GM12878 (cell line): ENCODE data around the gene CCDC187. TPM values are rescaled to one million over a fixed set of nuclear protein-coding genes. Genes with fewer than 3 reads are reported as not detected.

Experiments used
- BHLHE40 ChIP-seq, 2 experiments: fragments of 450-650 bp in 1 of 2; IDR thresholded peaks; 2 replicates each; pipeline ENCODE4 v1.6.1; 2011 to 2017; ENCODE audit warnings: low read depth in 2 of 2, borderline replicate concordance in 1 of 2, improper control_type of control experiment in 1 of 2, low read length in 1 of 2, mild to moderate bottlenecking in 1 of 2
- CBX5 ChIP-seq: sonication (generic); IDR thresholded peaks from 2 replicates; pipeline ENCODE4 v1.6.1; 2016; ENCODE audit warnings: low read depth, moderate library complexity, mild to moderate bottlenecking, inconsistent platforms
- CEBPZ ChIP-seq: fragments of 150-350 bp; IDR thresholded peaks from 2 replicates; pipeline ENCODE4 v1.6.1; 2016; ENCODE audit warnings: low read depth, low read length
- EGR1 ChIP-seq, 2 experiments: IDR thresholded peaks; 1 replicate in 1 of 2; 2 replicates in 1 of 2; pipeline ENCODE4 v1.6.1; 2011 to 2012; ENCODE audit warnings: low read depth in 2 of 2, low read length in 2 of 2, borderline replicate concordance in 1 of 2, mild to moderate bottlenecking in 1 of 2, moderate library complexity in 1 of 2
- IRF5 ChIP-seq: fragments of 450-650 bp; IDR thresholded peaks from 2 replicates; pipeline ENCODE4 v1.6.1; 2017; ENCODE audit warnings: borderline replicate concordance
- MAX ChIP-seq: IDR thresholded peaks from 2 replicates; pipeline ENCODE4 v1.6.1; 2012; ENCODE audit warnings: low read depth, low read length, improper control_type of control experiment
- MLLT1 ChIP-seq: fragments of 450-650 bp; IDR thresholded peaks from 2 replicates; pipeline ENCODE4 v1.6.1; 2016; ENCODE audit warnings: mild to moderate bottlenecking
- MTA2 ChIP-seq: fragments of 450-650 bp; IDR thresholded peaks from 2 replicates; pipeline ENCODE4 v1.6.1; 2016; ENCODE audit warnings: low read depth, mild to moderate bottlenecking, moderate library complexity
- MXI1 ChIP-seq: fragments of 150-350 bp; IDR thresholded peaks from 2 replicates; pipeline ENCODE4 v1.6.1; 2011; ENCODE audit warnings: low read depth, mild to moderate bottlenecking, inconsistent platforms, low read length, improper control_type of control experiment
- NFYB ChIP-seq: IDR thresholded peaks from 2 replicates; pipeline ENCODE4 v1.6.1; 2011; ENCODE audit warnings: low read depth, mild to moderate bottlenecking, low read length, improper control_type of control experiment, moderate library complexity; ENCODE audit not compliant: insufficient read depth
- NRF1 ChIP-seq: conservative IDR thresholded peaks from 2 replicates; pipeline ENCODE4 v1.6.1; 2011; ENCODE audit warnings: mild to moderate bottlenecking, low read depth, low read length, improper control_type of control experiment
- PAX5 ChIP-seq: IDR thresholded peaks from 2 replicates; pipeline ENCODE4 v1.6.1; 2011; ENCODE audit warnings: low read depth, low read length, borderline replicate concordance
- PAX8 ChIP-seq: fragments of 450-650 bp; IDR thresholded peaks from 2 replicates; pipeline ENCODE4 v1.6.1; 2017; ENCODE audit warnings: mild to moderate bottlenecking, moderate library complexity
- POU2F2 ChIP-seq: IDR thresholded peaks from 3 replicates; pipeline ENCODE4 v1.6.1; 2011; ENCODE audit warnings: low read depth, mild to moderate bottlenecking, low read length, borderline replicate concordance
- RELB ChIP-seq: fragments of 450-650 bp; IDR thresholded peaks from 2 replicates; pipeline ENCODE4 v1.6.1; 2017; ENCODE audit warnings: low read depth, mild to moderate bottlenecking, moderate library complexity
- RUNX3 ChIP-seq: IDR thresholded peaks from 2 replicates; pipeline ENCODE4 v1.6.1; 2012; ENCODE audit warnings: low read length, inconsistent platforms
- ZNF217 ChIP-seq: fragments of 450-650 bp; IDR thresholded peaks from 2 replicates; pipeline ENCODE4 v1.6.1; 2017; ENCODE audit warnings: antibody characterized with exemption, mild to moderate bottlenecking
- polyA plus RNA-seq, 11 experiments: library from polyadenylated mRNA; depleted of rRNA in 4 of 11; unstranded in 6 of 11; stranded (reverse) in 5 of 11; fragments of >200 nt; fragmentation: Nextera tagmentation in 4 of 11; fragmentation: Illumina TruSeq in 1 of 11; extraction: Ambion mirVana in 4 of 11; extraction: Trizol in 1 of 11; gene quantifications; 1 replicate in 1 of 11; 2 replicates in 10 of 11; pipeline versions ENCODE4 v1.2.1 to v1.2.3, GENCODE V29; 2011 to 2016; ENCODE audit warnings: inconsistent platforms in 2 of 11, missing spikeins in 2 of 11, low read depth in 1 of 11
- total RNA-seq, 4 experiments: library from RNA; depleted of rRNA in 3 of 4; stranded (reverse); fragments of >200 nt in 3 of 4; fragmentation: Illumina TruSeq in 1 of 4; extraction: Trizol in 1 of 4; gene quantifications; 2 replicates each; pipeline versions ENCODE4 v1.2.1 to v1.2.3, GENCODE V29; 2013 to 2021

Gene CCDC187
- total and polyA plus RNA-seq, 10 of the 15 experiments (the other 5 are each of a cell fraction or from before 2014, with no cell fraction given), result 0.04 to 0.23 (median 0.04) TPM; not detected in 7

- TF ChIP-seq EGR1 (IDR thresholded peaks at IDR 0.05; ENCODE audit: borderline replicate concordance in 1 of 2, low read depth in 2 of 2, low read length in 2 of 2), result peak in 1 of 2 experiments; percentile 67; a peak in 2 of 3 replicates
- TF ChIP-seq PAX5, result peak; percentile 28; the same call in 1 of the 2 replicates
- TF ChIP-seq RUNX3, result peak; percentile 87
- no peak for TF ChIP-seq CBX5
- no peak for TF ChIP-seq CEBPZ
- TF ChIP-seq MAX, result peak; percentile 55; the same call in 1 of the 2 replicates
- no peak for TF ChIP-seq ZNF217
- peak; percentile 26; the same call in 1 of the 2 replicates for TF ChIP-seq MTA2
- peak; percentile 50 to 56; a peak in 2 of 4 replicates for TF ChIP-seq BHLHE40 (IDR thresholded peaks at IDR 0.05; ENCODE audit: borderline replicate concordance in 1 of 2, low read depth in 2 of 2, low read length in 1 of 2)
- 0 out of 2 replicates have a peak, but pooled peaks have one; percentile 27 for TF ChIP-seq MLLT1
- TF ChIP-seq NRF1, result no peak
- 0 out of 2 replicates have a peak, but pooled peaks have one; percentile 51 for TF ChIP-seq RELB
- no peak for TF ChIP-seq PAX8
- 0 out of 2 replicates have a peak, but pooled peaks have one; percentile 58 for TF ChIP-seq MXI1
- TF ChIP-seq POU2F2, result peak; percentile 48; the same call in 1 of the 3 replicates
- no peak for TF ChIP-seq NFYB
- no peak for TF ChIP-seq IRF5
Observed at GRCh38 chr9:136244122-136244968, 59.5 kb downstream of the CCDC187 start (continued).
